Osteoblast (primary cell): Measurements from ENCODE around the gene POLR2H. TPM values are rescaled to one million over a fixed set of nuclear protein-coding genes. Genes with fewer than 3 reads are reported as not detected.

Experiments
- DNase-seq: peaks from one replicate; pipeline ENCODE4 v3.0.0; 2011; ENCODE audit warnings: low spot score, mixed read lengths; ENCODE audit not compliant: insufficient read length; ENCODE audit errors: missing footprints
- H2AFZ ChIP-seq: 2 replicates; pipeline ENCODE4 v1.6.0; 2011; ENCODE audit warnings: mild to moderate bottlenecking, low read length
- H3K27ac ChIP-seq: 2 replicates; pipeline ENCODE4 v1.5.1; 2011; ENCODE audit warnings: mild to moderate bottlenecking, low read depth, low read length, moderate library complexity
- H3K27me3 ChIP-seq: 2 replicates; pipeline ENCODE4 v1.6.0; 2012; ENCODE audit warnings: mild to moderate bottlenecking, control low read depth, inconsistent platforms, low read length, moderate library complexity; ENCODE audit not compliant: insufficient read depth
- H3K36me3 ChIP-seq: 2 replicates; pipeline ENCODE4 v1.5.1; 2011; ENCODE audit warnings: mild to moderate bottlenecking, low read length, control low read depth, moderate library complexity; ENCODE audit not compliant: insufficient read depth
- H3K4me1 ChIP-seq: 2 replicates; pipeline ENCODE4 v1.5.1; 2011; ENCODE audit warnings: mild to moderate bottlenecking, low read length, control low read depth, moderate library complexity; ENCODE audit not compliant: insufficient read depth
- H3K4me2 ChIP-seq: 2 replicates; pipeline ENCODE4 v1.6.0; 2011; ENCODE audit warnings: mild to moderate bottlenecking, low read length; ENCODE audit not compliant: insufficient read depth
- H3K4me3 ChIP-seq: fragments of 200-600 bp; sonication (generic); 3 replicates; pipeline ENCODE4 v1.5.1; 2012; ENCODE audit warnings: mild to moderate bottlenecking, low read length, inconsistent platforms; ENCODE audit not compliant: insufficient read depth
- H3K79me2 ChIP-seq: 2 replicates; pipeline ENCODE4 v1.6.0; 2012; ENCODE audit warnings: mild to moderate bottlenecking, low read length, control low read depth, inconsistent platforms; ENCODE audit not compliant: insufficient read depth
- H3K9me3 ChIP-seq: 2 replicates; pipeline ENCODE4 v1.5.1; 2011; ENCODE audit warnings: low read depth, low read length, control low read depth
- H4K20me1 ChIP-seq: 2 replicates; pipeline ENCODE4 v1.6.0; 2012; ENCODE audit warnings: mild to moderate bottlenecking, low read length, control low read depth; ENCODE audit not compliant: insufficient read depth
- total RNA-seq: library from RNA; depleted of rRNA; stranded (reverse); fragments of >200 nt; gene quantifications from 2 replicates; pipeline ENCODE4 v1.2.3, GENCODE V29; 2012
- TF ChIP-seq, protein P1 (sequence below): IDR thresholded peaks from 2 replicates; pipeline ENCODE4 v1.5.1; 2011; ENCODE audit warnings: mild to moderate bottlenecking, low read depth, low read length, moderate library complexity; ENCODE audit errors: extremely low read depth

Gene POLR2H
- total RNA-seq, 1 donor, result 61.2 TPM

DNA sequence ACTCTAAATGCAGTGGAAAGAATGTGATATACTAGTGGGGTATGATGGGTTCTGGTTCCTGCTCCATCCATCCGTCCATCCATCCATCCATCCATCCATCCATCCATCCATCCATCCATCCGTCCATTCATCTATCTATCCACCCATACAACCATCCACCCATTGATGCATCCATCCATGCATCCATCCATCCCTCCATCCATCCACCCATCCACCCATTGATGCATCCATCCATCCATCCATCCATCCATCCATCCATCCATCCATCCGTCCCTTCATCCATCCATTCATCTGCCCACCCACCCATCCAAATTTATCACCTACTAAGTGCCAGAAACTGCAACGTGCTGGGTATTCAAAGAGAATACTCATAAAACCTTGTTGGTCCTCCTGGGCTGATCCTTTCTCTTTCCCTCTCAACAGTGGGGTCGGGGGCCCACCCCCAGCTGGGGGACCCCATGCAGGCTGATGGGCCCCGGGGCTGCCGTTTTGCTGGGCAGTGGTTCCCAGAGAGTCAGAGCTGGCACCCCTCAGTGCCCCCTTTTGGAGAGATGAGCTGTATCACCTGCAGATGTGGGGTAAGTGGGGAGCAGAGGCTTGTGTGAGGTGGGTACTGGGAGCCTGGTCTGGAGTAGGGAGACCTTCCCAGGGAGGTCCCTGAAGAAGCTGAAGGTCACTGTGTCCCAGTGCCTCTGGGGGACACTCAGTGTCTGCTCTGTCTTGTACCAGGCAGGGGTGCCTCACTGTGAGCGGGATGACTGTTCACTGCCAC lies 26.8 kb downstream of the POLR2H start:
- no peaks in the 10 kb centered on the region for H3K4me1 ChIP-seq
- no peak overlapping the region for H3K4me2 ChIP-seq
- H3K79me2 ChIP-seq, result no peaks in the 10 kb centered on the region
- TF ChIP-seq, protein P1, sequence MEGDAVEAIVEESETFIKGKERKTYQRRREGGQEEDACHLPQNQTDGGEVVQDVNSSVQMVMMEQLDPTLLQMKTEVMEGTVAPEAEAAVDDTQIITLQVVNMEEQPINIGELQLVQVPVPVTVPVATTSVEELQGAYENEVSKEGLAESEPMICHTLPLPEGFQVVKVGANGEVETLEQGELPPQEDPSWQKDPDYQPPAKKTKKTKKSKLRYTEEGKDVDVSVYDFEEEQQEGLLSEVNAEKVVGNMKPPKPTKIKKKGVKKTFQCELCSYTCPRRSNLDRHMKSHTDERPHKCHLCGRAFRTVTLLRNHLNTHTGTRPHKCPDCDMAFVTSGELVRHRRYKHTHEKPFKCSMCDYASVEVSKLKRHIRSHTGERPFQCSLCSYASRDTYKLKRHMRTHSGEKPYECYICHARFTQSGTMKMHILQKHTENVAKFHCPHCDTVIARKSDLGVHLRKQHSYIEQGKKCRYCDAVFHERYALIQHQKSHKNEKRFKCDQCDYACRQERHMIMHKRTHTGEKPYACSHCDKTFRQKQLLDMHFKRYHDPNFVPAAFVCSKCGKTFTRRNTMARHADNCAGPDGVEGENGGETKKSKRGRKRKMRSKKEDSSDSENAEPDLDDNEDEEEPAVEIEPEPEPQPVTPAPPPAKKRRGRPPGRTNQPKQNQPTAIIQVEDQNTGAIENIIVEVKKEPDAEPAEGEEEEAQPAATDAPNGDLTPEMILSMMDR, result no peak
- no peaks in the 10 kb centered on the region for H3K36me3 ChIP-seq
- no peaks in the 10 kb centered on the region for H3K9me3 ChIP-seq
- no peak overlapping the region for H3K4me3 ChIP-seq
- no peak overlapping the region for H3K27ac ChIP-seq
- H4K20me1 ChIP-seq, result no peaks in the 10 kb centered on the region
- no peak overlapping the region for H2AFZ ChIP-seq
- H3K27me3 ChIP-seq, result peaks cover 11% of the 10 kb centered on the region
- no peak for DNase-seq

GRCh38 chr3:184388936-184389230 lies 27.4 kb downstream of the POLR2H start:
- H4K20me1 ChIP-seq, result no peaks in the 10 kb centered on the region
- peaks cover 13% of the 10 kb centered on the region for H3K27me3 ChIP-seq
- no peaks in the 10 kb centered on the region for H3K4me1 ChIP-seq
- no peaks in the 10 kb centered on the region for H3K36me3 ChIP-seq
- TF ChIP-seq, protein P1, result no peak
- no peak overlapping the region for H2AFZ ChIP-seq
- no peak overlapping the region for H3K4me2 ChIP-seq
- no peaks in the 10 kb centered on the region for H3K79me2 ChIP-seq
- no peak overlapping the region for H3K4me3 ChIP-seq
- no peak overlapping the region for H3K27ac ChIP-seq
- no peaks in the 10 kb centered on the region for H3K9me3 ChIP-seq
- no peak for DNase-seq

DNA sequence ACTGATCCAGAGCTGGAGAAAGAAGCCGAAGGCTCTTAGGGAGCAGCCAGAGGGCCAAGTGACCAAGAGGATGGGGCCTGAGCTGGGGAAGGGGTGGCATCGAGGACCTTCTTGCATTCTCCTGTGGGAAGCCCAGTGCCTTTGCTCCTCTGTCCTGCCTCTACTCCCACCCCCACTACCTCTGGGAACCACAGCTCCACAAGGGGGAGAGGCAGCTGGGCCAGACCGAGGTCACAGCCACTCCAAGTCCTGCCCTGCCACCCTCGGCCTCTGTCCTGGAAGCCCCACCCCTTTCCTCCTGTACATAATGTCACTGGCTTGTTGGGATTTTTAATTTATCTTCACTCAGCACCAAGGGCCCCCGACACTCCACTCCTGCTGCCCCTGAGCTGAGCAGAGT lies 27.9 kb downstream of the POLR2H start:
- Histone ChIP-seq H3K4me2 (no peak overlapping the region), H3K27ac (no peak overlapping the region), H3K27me3 (peaks cover 15% of the 10 kb centered on the region), H3K79me2 (no peaks in the 10 kb centered on the region), H4K20me1 (no peaks in the 10 kb centered on the region), H3K9me3 (no peaks in the 10 kb centered on the region), H2AFZ (no peak overlapping the region), H3K4me3 (no peak overlapping the region), H3K36me3 (no peaks in the 10 kb centered on the region), H3K4me1 (no peaks in the 10 kb centered on the region)
- no peak for DNase-seq
- TF ChIP-seq, protein P1, result no peak

DNA sequence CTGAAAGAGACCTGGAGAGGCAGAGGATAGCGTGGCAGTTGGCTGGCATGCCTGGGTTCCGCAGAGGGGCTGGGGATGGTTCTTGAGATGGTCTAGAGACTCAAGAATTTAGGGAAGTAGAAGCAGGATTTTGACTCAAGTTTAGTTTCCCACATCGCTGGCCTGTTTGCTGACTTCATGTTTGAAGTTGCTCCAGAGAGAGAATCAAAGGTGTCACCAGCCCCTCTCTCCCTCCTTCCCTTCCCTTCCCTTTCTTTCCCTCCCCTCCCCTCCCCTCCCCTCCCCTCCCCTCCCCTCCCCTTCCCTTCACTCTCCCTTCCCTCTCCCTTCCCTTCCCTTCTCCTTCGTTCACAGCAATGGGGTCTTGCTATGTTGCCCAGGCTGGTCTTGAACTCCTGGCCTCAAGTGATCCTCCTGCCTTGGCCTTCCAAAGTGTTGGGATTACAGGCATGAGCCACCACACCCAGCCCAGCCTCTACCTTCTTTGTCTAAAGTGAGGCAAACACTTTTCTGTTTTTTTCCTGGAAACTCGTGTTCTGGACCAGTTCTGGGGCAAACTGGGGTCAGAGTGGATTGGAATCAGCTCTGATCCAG lies 28.5 kb downstream of the POLR2H start:
- Histone ChIP-seq H3K4me2 (no peak overlapping the region), H3K9me3 (no peaks in the 10 kb centered on the region), H3K36me3 (no peaks in the 10 kb centered on the region), H3K4me3 (no peak overlapping the region), H3K27ac (no peak overlapping the region), H4K20me1 (no peaks in the 10 kb centered on the region), H2AFZ (no peak overlapping the region), H3K79me2 (no peaks in the 10 kb centered on the region), H3K27me3 (peaks cover 17% of the 10 kb centered on the region), H3K4me1 (no peaks in the 10 kb centered on the region)
- no peak for DNase-seq
- TF ChIP-seq, protein P1, result no peak
